ENCODE data around the gene HLCS.

The HLCS gene

GRCh38 chr21:36791695-36792470, 174.6 kb downstream of the HLCS start:
- TF ChIP-seq CTCF (IDR thresholded peaks at IDR 0.05; ENCODE audit: insufficient read depth, missing control alignments), result no peak
- no peak for FAIRE-seq

GRCh38 chr21:36791180-36791579, 175.3 kb downstream of the HLCS start:
- FAIRE-seq (no peak), DNase-seq (ENCODE audit: insufficient read length, low spot score) (no peak)
- no peak for TF ChIP-seq CTCF (IDR thresholded peaks at IDR 0.05; ENCODE audit: insufficient read depth, missing control alignments)

More at GRCh38 chr21:36791695-36792470, 174.6 kb downstream of the HLCS start:
- no peak for DNase-seq (ENCODE audit: insufficient read length, low spot score)

- FAIRE-seq (no peak), DNase-seq (ENCODE audit: insufficient read length, low spot score) (no peak)
- no peak for TF ChIP-seq CTCF (IDR thresholded peaks at IDR 0.05; ENCODE audit: insufficient read depth, missing control alignments)
Observed at GRCh38 chr21:36790616-36791015, 175.9 kb downstream of the HLCS start.

- FAIRE-seq, result no peak
- no peak for DNase-seq (ENCODE audit: insufficient read length, low spot score)
- TF ChIP-seq CTCF (IDR thresholded peaks at IDR 0.05; ENCODE audit: insufficient read depth, missing control alignments), result no peak
Observed at GRCh38 chr21:36788120-36788638, 178.3 kb downstream of the HLCS start.

GRCh38 chr21:36786186-36786585, 180.3 kb downstream of the HLCS start:
- FAIRE-seq (no peak), DNase-seq (ENCODE audit: insufficient read length, low spot score) (no peak)
- no peak for TF ChIP-seq CTCF (IDR thresholded peaks at IDR 0.05; ENCODE audit: insufficient read depth, missing control alignments)

- DNase-seq (ENCODE audit: insufficient read length, low spot score), result no peak
- no peak for TF ChIP-seq CTCF (IDR thresholded peaks at IDR 0.05; ENCODE audit: insufficient read depth, missing control alignments)
- no peak for FAIRE-seq
Observed at GRCh38 chr21:36785615-36786014, 180.9 kb downstream of the HLCS start.

- FAIRE-seq (no peak), DNase-seq (ENCODE audit: insufficient read length, low spot score) (no peak)
- no peak for TF ChIP-seq CTCF (IDR thresholded peaks at IDR 0.05; ENCODE audit: insufficient read depth, missing control alignments)
Observed at GRCh38 chr21:36784947-36785346, 181.5 kb downstream of the HLCS start.
